ENCODE data around the gene SLC4A4. TPM values are rescaled to one million over a fixed set of nuclear protein-coding genes. Genes with fewer than 3 reads are reported as not detected.

The SLC4A4 gene
- total RNA-seq, 1 experiment from 2014 or later, result 0.92 TPM

DNA sequence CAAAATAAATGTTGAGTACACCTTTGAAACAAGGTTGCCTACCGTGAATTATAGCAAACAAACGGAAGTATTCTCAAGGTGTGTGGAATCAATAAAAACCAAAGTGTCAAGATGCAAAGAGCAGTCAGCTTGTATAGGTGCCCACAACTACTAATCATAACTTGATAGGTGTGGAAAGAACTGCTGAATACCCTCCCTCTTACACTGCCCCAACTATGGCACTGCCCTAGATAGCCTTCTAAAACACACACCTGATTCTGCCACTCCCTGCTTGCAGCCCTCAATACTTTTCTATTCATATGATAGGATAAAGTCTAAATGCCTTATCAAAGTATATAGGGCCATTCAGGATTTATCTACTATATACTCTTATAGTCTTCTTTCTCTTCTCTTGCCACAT is 31.1 kb upstream of the SLC4A4 start:
- TF ChIP-seq, protein P1, sequence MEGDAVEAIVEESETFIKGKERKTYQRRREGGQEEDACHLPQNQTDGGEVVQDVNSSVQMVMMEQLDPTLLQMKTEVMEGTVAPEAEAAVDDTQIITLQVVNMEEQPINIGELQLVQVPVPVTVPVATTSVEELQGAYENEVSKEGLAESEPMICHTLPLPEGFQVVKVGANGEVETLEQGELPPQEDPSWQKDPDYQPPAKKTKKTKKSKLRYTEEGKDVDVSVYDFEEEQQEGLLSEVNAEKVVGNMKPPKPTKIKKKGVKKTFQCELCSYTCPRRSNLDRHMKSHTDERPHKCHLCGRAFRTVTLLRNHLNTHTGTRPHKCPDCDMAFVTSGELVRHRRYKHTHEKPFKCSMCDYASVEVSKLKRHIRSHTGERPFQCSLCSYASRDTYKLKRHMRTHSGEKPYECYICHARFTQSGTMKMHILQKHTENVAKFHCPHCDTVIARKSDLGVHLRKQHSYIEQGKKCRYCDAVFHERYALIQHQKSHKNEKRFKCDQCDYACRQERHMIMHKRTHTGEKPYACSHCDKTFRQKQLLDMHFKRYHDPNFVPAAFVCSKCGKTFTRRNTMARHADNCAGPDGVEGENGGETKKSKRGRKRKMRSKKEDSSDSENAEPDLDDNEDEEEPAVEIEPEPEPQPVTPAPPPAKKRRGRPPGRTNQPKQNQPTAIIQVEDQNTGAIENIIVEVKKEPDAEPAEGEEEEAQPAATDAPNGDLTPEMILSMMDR (conservative IDR thresholded peaks at IDR 0.05), result no peak
- H3K27ac Mint-ChIP-seq, result no peak overlapping the region; a peak in 1 of 7 replicates
- Histone ChIP-seq H2BK12ac (ENCODE audit: insufficient read length, low read depth, low read length) (no peak overlapping the region), H2AFZ (ENCODE audit: low read length) (no peak overlapping the region), H3K4me2 (ENCODE audit: insufficient read depth, insufficient read length, low read length) (no peak overlapping the region), H2AK5ac (ENCODE audit: insufficient read length, low read length) (no peak overlapping the region), H3K23me2 (ENCODE audit: insufficient read length, low read depth, low read length, poor library complexity, severe bottlenecking) (no peaks in the 10 kb centered on the region), H2BK120ac (ENCODE audit: low read depth, low read length, poor library complexity, severe bottlenecking) (no peak overlapping the region), H3T11ph (ENCODE audit: low read length) (no peak overlapping the region), H3K4me1 (ENCODE audit: insufficient read depth, low read length) (peaks cover 6% of the 10 kb centered on the region; the same call in 1 of the 2 replicates), H2BK5ac (ENCODE audit: insufficient read length, low read length) (no peak overlapping the region), H4K20me1 (ENCODE audit: control insufficient read depth, insufficient read depth, insufficient read length) (no peaks in the 10 kb centered on the region), H3K27ac (ENCODE audit: insufficient read length, low read depth, low read length) (no peak overlapping the region), H4K8ac (replicated peaks; ENCODE audit: insufficient read length, low read depth, low read length) (no peak overlapping the region), H3K79me2 (ENCODE audit: insufficient read depth, low read length) (no peaks in the 10 kb centered on the region), H3K9ac (ENCODE audit: extremely low read depth, insufficient read length, low read length) (no peak overlapping the region), H3K18ac (ENCODE audit: insufficient read length, low read depth, low read length) (no peak overlapping the region), H3K4ac (ENCODE audit: low read depth, low read length) (no peak overlapping the region), H3K27me3 (ENCODE audit: insufficient read depth, low read length) (no peaks in the 10 kb centered on the region), H3K56ac (ENCODE audit: insufficient read length, low read depth, low read length) (no peak overlapping the region), H3K23ac (ENCODE audit: insufficient read length, low read depth, low read length) (no peak overlapping the region), H2BK15ac (ENCODE audit: low read depth, low read length) (no peak overlapping the region), H4K5ac (ENCODE audit: insufficient read length, low read depth, low read length) (no peak overlapping the region), H3K9me3 (ENCODE audit: control insufficient read depth, low read depth, low read length) (no peaks in the 10 kb centered on the region), H2BK20ac (ENCODE audit: low read depth, low read length, poor library complexity, severe bottlenecking) (no peak overlapping the region), H3K14ac (ENCODE audit: insufficient read depth, low read length) (no peak overlapping the region), H4K91ac (ENCODE audit: insufficient read length, low read depth, low read length) (no peak overlapping the region), H3K79me1 (ENCODE audit: insufficient read depth, low read depth, low read length, poor library complexity, severe bottlenecking) (no peaks in the 10 kb centered on the region)
- peaks cover 4 to 7% of the 10 kb centered on the region in 2 experiments; a peak in 2 of 5 replicates for H3K9me3 Mint-ChIP-seq
- no peaks in the 10 kb centered on the region for H3K27me3 Mint-ChIP-seq (ENCODE audit: low read depth)
- H3K4me3 Mint-ChIP-seq, result no peak overlapping the region
- WGBS (ENCODE audit: extremely low coverage, insufficient read length, low lambda C conversion rate), result no CpG with 5 or more reads among the region's 2 CpGs
- H3K4me1 Mint-ChIP-seq, result peaks cover 18% of the 10 kb centered on the region in 2 experiments
- H3K36me3 Mint-ChIP-seq (ENCODE audit: insufficient read depth in 1 of 3, low read depth in 3 of 3), result peaks cover 0 to 11% (median 0%) of the 10 kb centered on the region in 3 experiments; a peak in 2 of 7 replicates
- no peak for DNase-seq

Measured in H9 (cell line).